ENCODE measurements around the gene OCEL1. TPM values are rescaled to one million over a fixed set of nuclear protein-coding genes. Genes with fewer than 3 reads are reported as not detected.

The OCEL1 gene
- total and polyA plus RNA-seq, 2 of the 13 experiments (the other 11 are each of a cell fraction or from before 2014, with no cell fraction given), result 10.6 to 17.2 TPM

GRCh38 chr19:17214508-17215126 lies 11.4 kb upstream of the OCEL1 start (continued):
- no peak for TF ChIP-seq ZBTB26 (CRISPR knock-in tag; IDR thresholded peaks at IDR 0.05; ENCODE audit: borderline replicate concordance)
- peak; percentile 11 for TF ChIP-seq RBM22 (optimal IDR thresholded peaks at IDR 0.05; ENCODE audit: low read length)
- TF ChIP-seq ZSCAN29 (CRISPR knock-in tag; conservative IDR thresholded peaks at IDR 0.05), result 0 out of 2 replicates have a peak, but pooled peaks have one; percentile 14
- no peak for TF ChIP-seq MNT (IDR thresholded peaks at IDR 0.05)
- no peak for TF ChIP-seq ZSCAN22 (CRISPR knock-in tag; IDR thresholded peaks at IDR 0.05)
- TF ChIP-seq POLR2A (IDR thresholded peaks at IDR 0.05; ENCODE audit: insufficient read depth in 1 of 2, low read depth in 2 of 2, low read length in 2 of 2), result no peak
- TF ChIP-seq XRCC5 (optimal IDR thresholded peaks at IDR 0.05; ENCODE audit: low read length), result no peak
- no peak for TF ChIP-seq FOXJ3 (CRISPR knock-in tag; IDR thresholded peaks at IDR 0.05; ENCODE audit: borderline replicate concordance)
- TF ChIP-seq MYPOP (CRISPR knock-in tag; IDR thresholded peaks at IDR 0.05), result no peak
- TF ChIP-seq ZSCAN31 (CRISPR knock-in tag; IDR thresholded peaks at IDR 0.05; ENCODE audit: low read depth), result no peak
- no peak for TF ChIP-seq FOXP1 (IDR thresholded peaks at IDR 0.05)
- no peak for TF ChIP-seq FOXP1 (CRISPR knock-in tag; IDR thresholded peaks at IDR 0.05)
- TF ChIP-seq STAG1 (CRISPR knock-in tag; IDR thresholded peaks at IDR 0.05), result no peak
- no peak for TF ChIP-seq ZNF883 (CRISPR knock-in tag; IDR thresholded peaks at IDR 0.05; ENCODE audit: not compliant biosample characterization)
- TF ChIP-seq MED8 (CRISPR knock-in tag; IDR thresholded peaks at IDR 0.05; ENCODE audit: insufficient replicate concordance), result no peak
- no peak for TF ChIP-seq TEAD3 (CRISPR knock-in tag; optimal IDR thresholded peaks at IDR 0.05; ENCODE audit: borderline replicate concordance)
- no peak for TF ChIP-seq ZHX1 (CRISPR knock-in tag; IDR thresholded peaks at IDR 0.05; ENCODE audit: low read depth)
- no peak for TF ChIP-seq BHLHE40 (IDR thresholded peaks at IDR 0.05; ENCODE audit: low read length)
- TF ChIP-seq RNF219 (CRISPR knock-in tag; IDR thresholded peaks at IDR 0.05), result no peak
- no peak; the same call in 1 of the 2 replicates for TF ChIP-seq ZC3H4 (CRISPR knock-in tag; IDR thresholded peaks at IDR 0.05; ENCODE audit: borderline replicate concordance)
- TF ChIP-seq ELK4 (CRISPR knock-in tag; IDR thresholded peaks at IDR 0.05; ENCODE audit: borderline replicate concordance), result no peak

All from HepG2 (cell line).